GM19324 (cell line): Measurements from ENCODE around the gene VILL.

Source experiments
- ATAC-seq: cut with Tn5 transposase; IDR thresholded peaks from one replicate; pipeline ENCODE4 v1.9.1; 2021; ENCODE audit warnings: mild to moderate bottlenecking, moderate library complexity; ENCODE audit not compliant: unreplicated experiment, low FRiP score

The VILL gene

GRCh38 chr3:37997791-37998370 lies 7.3 kb downstream of the VILL start:
- no peak for ATAC-seq

- no peak for ATAC-seq
Observed at GRCh38 chr3:37999836-38000235, 9.2 kb downstream of the VILL start.

GRCh38 chr3:38000242-38000916 lies 9.8 kb downstream of the VILL start:
- no peak for ATAC-seq

- ATAC-seq = no peak
Observed at GRCh38 chr3:38000965-38001455, 10.4 kb downstream of the VILL start.

GRCh38 chr3:38001456-38002081 lies 11.0 kb downstream of the VILL start:
- no peak for ATAC-seq

GRCh38 chr3:38002291-38002876 lies 11.8 kb downstream of the VILL start:
- ATAC-seq = no peak

- no peak for ATAC-seq
Observed at GRCh38 chr3:38002940-38003339, 12.4 kb downstream of the VILL start.

GRCh38 chr3:38003371-38003816 lies 12.8 kb downstream of the VILL start:
- ATAC-seq = no peak

- ATAC-seq = no peak
Observed at GRCh38 chr3:38003817-38004414, 13.3 kb downstream of the VILL start.

- no peak for ATAC-seq
Observed at GRCh38 chr3:38004415-38005075, 14.0 kb downstream of the VILL start.

GRCh38 chr3:38005076-38006020 lies 14.8 kb downstream of the VILL start:
- no peak for ATAC-seq

GRCh38 chr3:38006031-38006430 lies 15.4 kb downstream of the VILL start:
- no peak for ATAC-seq

GRCh38 chr3:38006445-38006995 lies 15.9 kb downstream of the VILL start:
- no peak for ATAC-seq

- ATAC-seq = no peak
Observed at GRCh38 chr3:38007754-38008090, 17.1 kb downstream of the VILL start.

GRCh38 chr3:38008191-38008701 lies 17.7 kb downstream of the VILL start:
- ATAC-seq = no peak

GRCh38 chr3:38008971-38009580 lies 18.5 kb downstream of the VILL start:
- ATAC-seq = no peak

- no peak for ATAC-seq
Observed at GRCh38 chr3:38009807-38010591, 19.4 kb downstream of the VILL start.

- ATAC-seq = no peak
Observed at GRCh38 chr3:38011111-38011510, 20.5 kb downstream of the VILL start.
